ENCODE measurements around the gene AUTS2. TPM values are rescaled to one million over a fixed set of nuclear protein-coding genes. Genes with fewer than 3 reads are reported as not detected.

The AUTS2 gene
- polyA plus RNA-seq, 1 donor from 2014 or later: 97.3 TPM

DNA sequence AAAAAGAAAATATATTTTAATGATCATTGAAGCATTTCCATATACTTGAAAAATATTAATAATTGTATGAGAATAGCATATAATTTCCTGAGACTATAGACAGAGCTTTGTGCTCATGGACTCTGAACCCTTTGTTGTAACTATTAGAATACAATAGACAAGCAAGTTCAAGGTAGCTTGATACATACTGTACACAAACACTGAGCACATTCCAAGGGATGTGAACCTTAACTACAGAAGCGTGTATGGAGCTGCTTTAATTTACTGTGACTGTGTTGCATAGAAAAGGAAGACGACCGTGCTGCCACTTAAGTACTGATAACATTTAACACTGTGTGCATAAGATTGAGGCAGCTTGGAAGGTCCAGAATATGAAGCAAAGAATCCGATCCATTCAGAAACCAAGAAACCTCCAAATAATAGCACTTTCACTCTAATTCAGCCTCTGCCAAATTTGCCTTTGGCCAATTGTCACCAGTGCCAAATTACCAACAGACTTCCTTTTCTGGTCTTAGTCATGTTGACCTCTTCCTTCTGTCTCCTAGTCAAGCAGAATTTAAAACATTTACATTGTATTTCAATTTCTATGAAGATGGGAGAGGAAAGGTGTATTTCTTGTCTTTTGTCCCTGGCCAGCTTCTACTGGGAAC, 967.6 kb downstream of the AUTS2 start:
- no peak overlapping the region for H3K4me3 ChIP-seq (ENCODE audit: low read length)
- peaks cover 6% of the 10 kb centered on the region for H3F3A ChIP-seq (ENCODE audit: insufficient read depth, low read length, poor library complexity, severe bottlenecking)
- no peaks in the 10 kb centered on the region for H3K9me3 ChIP-seq (ENCODE audit: low read length)
- H3K79me2 ChIP-seq (replicated peaks; ENCODE audit: insufficient read depth, low read length): no peaks in the 10 kb centered on the region
- no peak overlapping the region for H2AFZ ChIP-seq (ENCODE audit: low read depth, low read length)
- H3K27me3 ChIP-seq (ENCODE audit: insufficient read depth, low read depth, low read length): no peaks in the 10 kb centered on the region
- no peaks in the 10 kb centered on the region for H3K9me2 ChIP-seq (ENCODE audit: insufficient read depth, low read length)
- H4K20me1 ChIP-seq (ENCODE audit: insufficient read depth): no peaks in the 10 kb centered on the region
- no peak for TF ChIP-seq REST (IDR thresholded peaks at IDR 0.05; ENCODE audit: borderline replicate concordance)
- TF ChIP-seq CTCF (IDR thresholded peaks at IDR 0.05; ENCODE audit: poor library complexity, severe bottlenecking): no peak
- no peak for TF ChIP-seq MXI1 (conservative IDR thresholded peaks at IDR 0.05; ENCODE audit: poor library complexity, severe bottlenecking)
- H3K27ac ChIP-seq (ENCODE audit: low read length): no peak overlapping the region
- H3K4me2 ChIP-seq (ENCODE audit: low read length): no peak overlapping the region
- H3K9ac ChIP-seq (ENCODE audit: low read length): no peak overlapping the region
- H3K36me3 ChIP-seq (ENCODE audit: insufficient read depth, low read length): no peaks in the 10 kb centered on the region

DNA sequence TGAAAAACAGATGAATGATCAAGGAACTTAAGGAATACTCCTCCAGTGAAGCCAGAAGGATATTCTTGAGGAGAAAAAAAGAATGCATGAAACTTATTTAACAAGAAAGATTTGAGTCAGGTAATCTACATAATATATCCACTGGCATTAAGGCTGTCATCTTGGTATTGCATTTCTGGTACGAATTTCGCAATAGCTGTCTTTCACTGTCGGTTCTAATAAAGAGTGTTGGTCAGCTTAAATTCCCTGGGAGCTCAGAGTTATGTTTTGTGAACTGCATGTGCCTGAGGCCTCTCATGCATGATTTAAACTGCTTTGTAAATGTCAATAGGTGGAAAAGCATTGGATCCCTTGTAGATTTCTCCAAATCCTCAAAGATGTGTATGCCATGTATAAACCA, 968.4 kb downstream of the AUTS2 start:
- no peaks in the 10 kb centered on the region for H3K27me3 ChIP-seq (ENCODE audit: insufficient read depth, low read depth, low read length)
- no peak overlapping the region for H3K27ac ChIP-seq (ENCODE audit: low read length)
- H3K9me3 ChIP-seq (ENCODE audit: low read length): no peaks in the 10 kb centered on the region
- no peak overlapping the region for H3K9ac ChIP-seq (ENCODE audit: low read length)
- no peaks in the 10 kb centered on the region for H3K9me2 ChIP-seq (ENCODE audit: insufficient read depth, low read length)
- no peaks in the 10 kb centered on the region for H3K36me3 ChIP-seq (ENCODE audit: insufficient read depth, low read length)
- no peak overlapping the region for H3K4me2 ChIP-seq (ENCODE audit: low read length)
- H4K20me1 ChIP-seq (ENCODE audit: insufficient read depth): no peaks in the 10 kb centered on the region
- no peak for TF ChIP-seq RAD21 (conservative IDR thresholded peaks at IDR 0.05)
- no peak for TF ChIP-seq EP300 (conservative IDR thresholded peaks at IDR 0.05; ENCODE audit: poor library complexity, severe bottlenecking)
- no peak for TF ChIP-seq EZH2 (IDR thresholded peaks at IDR 0.05; ENCODE audit: borderline replicate concordance, insufficient read depth, low read length, poor library complexity, severe bottlenecking)
- TF ChIP-seq CTCF (IDR thresholded peaks at IDR 0.05; ENCODE audit: poor library complexity, severe bottlenecking): no peak
- no peak for TF ChIP-seq TAF1 (IDR thresholded peaks at IDR 0.05; ENCODE audit: low read depth)
- no peak for TF ChIP-seq SMC3 (conservative IDR thresholded peaks at IDR 0.05; ENCODE audit: poor library complexity)
- TF ChIP-seq MXI1 (conservative IDR thresholded peaks at IDR 0.05; ENCODE audit: poor library complexity, severe bottlenecking): no peak
- no peak for TF ChIP-seq POLR2AphosphoS5 (IDR thresholded peaks at IDR 0.05)
- no peak for TF ChIP-seq REST (IDR thresholded peaks at IDR 0.05; ENCODE audit: borderline replicate concordance)
- H3K4me3 ChIP-seq (ENCODE audit: low read length): no peak overlapping the region
- H3K79me2 ChIP-seq (replicated peaks; ENCODE audit: insufficient read depth, low read length): no peaks in the 10 kb centered on the region
- no peak overlapping the region for H2AFZ ChIP-seq (ENCODE audit: low read depth, low read length)
- H3F3A ChIP-seq (ENCODE audit: insufficient read depth, low read length, poor library complexity, severe bottlenecking): peaks cover 6% of the 10 kb centered on the region
